Endothelial cell of umbilical vein (primary cell): Measurements from ENCODE around the gene COL16A1. TPM values are rescaled to one million over a fixed set of nuclear protein-coding genes. Genes with fewer than 3 reads are reported as not detected.

Experiments used
- BruUV-seq: library from RNA; stranded (reverse); fragments of 400-500 nt; replicated peaks from 2 replicates; lab custom pipeline; 2021; lab: Mats Ljungman, UMichigan
- CTCF ChIA-PET: fragments of 300-600, 350-600 bp; sonication (Branson Sonifier 250); formaldehyde crosslinking; loops from one replicate; lab custom pipeline; 2021; ENCODE audit warnings: antibody characterized with exemption, inconsistent platforms; lab: Charles Lee
- POLR2A ChIA-PET: fragments of 300-600, 350-600 bp; sonication (Branson Sonifier 250); formaldehyde crosslinking; loops from one replicate; lab custom pipeline; 2021; ENCODE audit warnings: antibody characterized with exemption, inconsistent platforms; lab: Charles Lee
- DNase-seq: peaks from one replicate; pipeline ENCODE4 v3.0.0-alpha.2; 2011; ENCODE audit warnings: low read depth, low spot score
- FAIRE-seq: peaks from 2 replicates; lab custom pipeline; 2011; peaks lifted over from hg19 to GRCh38; lab: Jason Lieb, UNC
- H2AFZ ChIP-seq: 2 replicates; pipeline ENCODE4 v1.6.0; 2012; ENCODE audit warnings: low read depth, low read length, control low read depth, inconsistent platforms
- H3K27ac ChIP-seq: 2 replicates; pipeline ENCODE4 v1.5.1; 2011; ENCODE audit warnings: low read depth, mild to moderate bottlenecking, control low read depth, low read length, moderate library complexity; ENCODE audit not compliant: insufficient read depth
- H3K27me3 ChIP-seq, 2 experiments: 2 replicates each; pipeline versions ENCODE4 v1.6.0 to v1.6.1; 2011; ENCODE audit warnings: low read length in 2 of 2, mixed read lengths in 1 of 2; ENCODE audit not compliant: control insufficient read depth in 2 of 2, insufficient read depth in 2 of 2
- H3K36me3 ChIP-seq, 2 experiments: 2 replicates in 1 of 2; 3 replicates in 1 of 2; pipeline ENCODE4 v1.5.1; 2011; ENCODE audit warnings: low read length in 2 of 2, mild to moderate bottlenecking in 1 of 2, moderate library complexity in 1 of 2; ENCODE audit not compliant: control insufficient read depth in 2 of 2, insufficient read depth in 2 of 2; ENCODE audit errors: extremely low read depth in 1 of 2
- H3K4me1 ChIP-seq: 3 replicates; pipeline ENCODE4 v1.5.1; 2011; ENCODE audit warnings: mild to moderate bottlenecking, low read length; ENCODE audit not compliant: control insufficient read depth, insufficient read depth; ENCODE audit errors: extremely low read depth
- H3K4me2 ChIP-seq: 2 replicates; pipeline ENCODE4 v1.6.1; 2011; ENCODE audit warnings: low read length, control low read depth, mixed read lengths; ENCODE audit not compliant: insufficient read depth
- H3K4me3 ChIP-seq, 3 experiments: fragments of 200-600 bp in 1 of 3; sonication (generic), shearing (Covaris generic) in 1 of 3; replicated peaks in 1 of 3; 2 replicates each; pipeline ENCODE4 v1.5.1; 2011 to 2016; ENCODE audit warnings: control low read depth in 3 of 3, low read length in 3 of 3, mild to moderate bottlenecking in 2 of 3, inconsistent platforms in 1 of 3, low read depth in 1 of 3, moderate library complexity in 1 of 3; ENCODE audit not compliant: insufficient read depth in 1 of 3
- H3K79me2 ChIP-seq: 2 replicates; pipeline ENCODE4 v1.6.0; 2012; ENCODE audit warnings: low read length, inconsistent platforms; ENCODE audit not compliant: control insufficient read depth, insufficient read depth
- H3K9ac ChIP-seq: replicated peaks from 2 replicates; pipeline ENCODE3; 2011; ENCODE audit warnings: low read length, control low read depth; ENCODE audit not compliant: insufficient read depth; ENCODE audit errors: extremely low read depth
- H3K9me1 ChIP-seq: replicated peaks from 3 replicates; pipeline ENCODE4 v1.6.0; 2011; ENCODE audit warnings: mild to moderate bottlenecking, low read length; ENCODE audit not compliant: control insufficient read depth, insufficient read depth; ENCODE audit errors: extremely low read depth
- H3K9me3 ChIP-seq: replicated peaks from 2 replicates; pipeline ENCODE4 v1.5.1; 2012; ENCODE audit warnings: low read length, inconsistent platforms; ENCODE audit not compliant: control insufficient read depth, insufficient read depth
- H4K20me1 ChIP-seq: replicated peaks from 2 replicates; pipeline ENCODE3; 2011; ENCODE audit warnings: mild to moderate bottlenecking, low read length; ENCODE audit not compliant: control insufficient read depth, insufficient read depth; ENCODE audit errors: extremely low read depth
- EZH2 ChIP-seq: IDR thresholded peaks from 2 replicates; pipeline ENCODE4 v1.6.1; 2012; ENCODE audit warnings: borderline replicate concordance, low read depth, mild to moderate bottlenecking, moderate library complexity, low read length, inconsistent platforms; ENCODE audit not compliant: severe bottlenecking
- FOS ChIP-seq: IDR thresholded peaks from 2 replicates; pipeline ENCODE4 v1.6.1; 2011; ENCODE audit warnings: mild to moderate bottlenecking, low read length, moderate library complexity, borderline replicate concordance; ENCODE audit not compliant: insufficient read depth
- GATA2 ChIP-seq: IDR thresholded peaks from 2 replicates; pipeline ENCODE4 v1.7.0; 2011; ENCODE audit warnings: low read depth, mild to moderate bottlenecking, moderate library complexity, mixed read lengths, low read length; ENCODE audit not compliant: insufficient read length, insufficient read depth
- JUN ChIP-seq: IDR thresholded peaks from 2 replicates; pipeline ENCODE4 v1.6.1; 2011; ENCODE audit warnings: borderline replicate concordance, low read depth; ENCODE audit not compliant: insufficient read length, insufficient read depth
- MYC ChIP-seq: IDR thresholded peaks from one replicate; pipeline ENCODE4 v1.6.1; 2011; ENCODE audit warnings: mild to moderate bottlenecking, low read depth, low read length
- POLR2A ChIP-seq: IDR thresholded peaks from 2 replicates; pipeline ENCODE4 v1.6.1; 2012; ENCODE audit warnings: low read depth, mild to moderate bottlenecking, control low read depth, low read length
- POLR2AphosphoS5 ChIP-seq: IDR thresholded peaks from 2 replicates; pipeline ENCODE4 v1.6.1; 2012; ENCODE audit warnings: low read depth, mild to moderate bottlenecking, control low read depth, low read length, moderate library complexity; ENCODE audit not compliant: insufficient read depth
- dilution Hi-C: fragments of 300-500 bp; cut with MboI; formaldehyde crosslinking; loops from one replicate; pipeline ENCODE4 v1.15.0; 2019; ENCODE audit warnings: low sequenced_read_pairs; ENCODE audit not compliant: extremely low pct_ligation_motif_present
- intact Hi-C: fragments of 100-400 bp; cut with micrococcal nuclease; formaldehyde crosslinking; loops from one replicate; pipeline ENCODE4 v1.10.0; 2022
- polyA plus RNA-seq, 4 experiments: library from polyadenylated mRNA; depleted of rRNA in 3 of 4; stranded (reverse) in 3 of 4; unstranded in 1 of 4; fragments of >200 nt; gene quantifications; 2 replicates each; pipeline versions ENCODE4 v1.2.1 to v1.2.3, GENCODE V29; 2011 to 2012; ENCODE audit warnings: missing spikeins in 1 of 4
- total RNA-seq: library from RNA; stranded (reverse); gene quantifications from 2 replicates; pipeline ENCODE4 v1.2.3, GENCODE V29; 2021
- TF ChIP-seq, protein P1 (sequence below), 2 donors: IDR thresholded peaks; 1 replicate in 1 of 2; 2 replicates in 1 of 2; pipeline ENCODE4 v1.5.1; 2011; ENCODE audit warnings: low read length in 2 of 2, mild to moderate bottlenecking in 2 of 2, moderate library complexity in 2 of 2, control low read depth in 1 of 2, inconsistent platforms in 1 of 2, low read depth in 1 of 2; ENCODE audit not compliant: insufficient read depth in 1 of 2; ENCODE audit errors: extremely low read depth in 1 of 2
- TF ChIP-seq, protein P2 (sequence below): IDR thresholded peaks from 2 replicates; pipeline ENCODE4 v1.6.1; 2011; ENCODE audit not compliant: insufficient read depth, insufficient read length

COL16A1 gene
- total and polyA plus RNA-seq, 2 donors (not counting 3 experiments of a cell fraction or from before 2014, with no cell fraction given): 0.68 to 1.2 TPM

- CTCF ChIA-PET: interaction anchor here (0.6 to 1.9 kb wide), 5 partner anchors 12 to 313 kb away, joined by 3 to 10 read pairs (median 7); no protein-coding TSS in a partner anchor
- no peak overlapping the region for H3K27ac ChIP-seq
- dilution Hi-C loops (no loop called here), intact Hi-C loops (no loop called here)
- H3K4me3 ChIP-seq: no peak overlapping the region
- H3K9ac ChIP-seq: no peak overlapping the region
- H3K9me1 ChIP-seq: no peaks in the 10 kb centered on the region
- no peak overlapping the region for H2AFZ ChIP-seq
- H3K36me3 ChIP-seq: no peaks in the 10 kb centered on the region
- no TSS peak for BruUV-seq
- TF ChIP-seq GATA2 (no peak), POLR2A (no peak), JUN (no peak), POLR2AphosphoS5 (no peak), MYC (no peak), FOS (no peak), EZH2 (no peak)
- TF ChIP-seq, protein P1, sequence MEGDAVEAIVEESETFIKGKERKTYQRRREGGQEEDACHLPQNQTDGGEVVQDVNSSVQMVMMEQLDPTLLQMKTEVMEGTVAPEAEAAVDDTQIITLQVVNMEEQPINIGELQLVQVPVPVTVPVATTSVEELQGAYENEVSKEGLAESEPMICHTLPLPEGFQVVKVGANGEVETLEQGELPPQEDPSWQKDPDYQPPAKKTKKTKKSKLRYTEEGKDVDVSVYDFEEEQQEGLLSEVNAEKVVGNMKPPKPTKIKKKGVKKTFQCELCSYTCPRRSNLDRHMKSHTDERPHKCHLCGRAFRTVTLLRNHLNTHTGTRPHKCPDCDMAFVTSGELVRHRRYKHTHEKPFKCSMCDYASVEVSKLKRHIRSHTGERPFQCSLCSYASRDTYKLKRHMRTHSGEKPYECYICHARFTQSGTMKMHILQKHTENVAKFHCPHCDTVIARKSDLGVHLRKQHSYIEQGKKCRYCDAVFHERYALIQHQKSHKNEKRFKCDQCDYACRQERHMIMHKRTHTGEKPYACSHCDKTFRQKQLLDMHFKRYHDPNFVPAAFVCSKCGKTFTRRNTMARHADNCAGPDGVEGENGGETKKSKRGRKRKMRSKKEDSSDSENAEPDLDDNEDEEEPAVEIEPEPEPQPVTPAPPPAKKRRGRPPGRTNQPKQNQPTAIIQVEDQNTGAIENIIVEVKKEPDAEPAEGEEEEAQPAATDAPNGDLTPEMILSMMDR (IDR thresholded peaks at IDR 0.05; ENCODE audit: extremely low read depth in 1 of 2, insufficient read depth in 1 of 2, low read depth in 1 of 2, low read length in 2 of 2): no peak
- TF ChIP-seq, protein P2, sequence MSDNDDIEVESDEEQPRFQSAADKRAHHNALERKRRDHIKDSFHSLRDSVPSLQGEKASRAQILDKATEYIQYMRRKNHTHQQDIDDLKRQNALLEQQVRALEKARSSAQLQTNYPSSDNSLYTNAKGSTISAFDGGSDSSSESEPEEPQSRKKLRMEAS: no peak
- H3K9me3 ChIP-seq: no peaks in the 10 kb centered on the region
- FAIRE-seq: no peak
- no peaks in the 10 kb centered on the region for H3K27me3 ChIP-seq
- H3K4me2 ChIP-seq: no peak overlapping the region
- POLR2A ChIA-PET: no interaction called here
- no peak for DNase-seq
- H3K4me1 ChIP-seq: no peaks in the 10 kb centered on the region
- H3K79me2 ChIP-seq: no peaks in the 10 kb centered on the region
- no peaks in the 10 kb centered on the region for H4K20me1 ChIP-seq
Measured at GRCh38 chr1:31651089-31651420, 52.8 kb downstream of the COL16A1 start.
